Fibroblast of lung (primary cell): ENCODE measurements around the gene COG8.

Experiments
- EZH2 ChIP-seq: IDR thresholded peaks from 2 replicates; pipeline ENCODE4 v1.5.1; 2012; ENCODE audit warnings: low read length, control low read depth, mild to moderate bottlenecking; ENCODE audit errors: missing control alignments
- TF ChIP-seq, protein P1 (sequence below), 2 donors: IDR thresholded peaks in 1 of 2; conservative IDR thresholded peaks in 1 of 2; 1 replicate in 1 of 2; 2 replicates in 1 of 2; pipeline ENCODE4 v1.5.1; 2011 to 2012; ENCODE audit warnings: low read length in 2 of 2, control low read depth in 1 of 2, inconsistent platforms in 1 of 2, low read depth in 1 of 2, mild to moderate bottlenecking in 1 of 2

DNA sequence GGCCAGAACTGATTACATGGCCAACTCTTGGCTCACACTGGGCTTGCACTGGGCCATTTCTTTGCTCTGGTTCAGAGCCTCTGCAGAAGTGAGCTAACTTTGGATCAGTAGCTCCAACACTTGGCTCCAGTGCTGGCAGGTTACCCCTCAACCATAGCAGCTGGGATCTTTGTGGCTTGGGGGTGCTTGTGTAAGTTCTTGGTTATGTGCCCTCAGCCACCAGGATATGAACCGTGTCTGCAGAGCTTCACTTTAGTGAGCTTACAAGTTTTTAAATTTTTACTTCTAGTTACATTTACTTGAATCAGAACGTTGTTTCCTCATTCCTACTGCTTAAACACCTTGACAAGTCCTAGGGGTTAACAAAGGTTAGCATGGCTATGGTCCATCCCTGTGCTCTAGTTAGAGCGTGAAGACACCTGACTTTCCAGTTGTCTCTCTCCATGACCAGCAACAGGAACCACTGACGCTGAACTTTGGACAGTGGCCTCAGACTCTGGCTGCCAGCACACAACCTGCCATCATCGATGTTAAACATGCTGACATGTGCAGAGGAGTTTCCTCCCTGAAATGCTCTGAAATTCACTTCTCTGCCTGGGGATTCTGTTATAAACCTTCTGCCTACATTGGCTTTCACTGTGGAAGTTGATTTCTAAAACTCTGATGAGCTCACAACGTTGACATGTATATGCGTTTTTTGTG, 13.0 kb downstream of the COG8 start:
- TF ChIP-seq, protein P1, sequence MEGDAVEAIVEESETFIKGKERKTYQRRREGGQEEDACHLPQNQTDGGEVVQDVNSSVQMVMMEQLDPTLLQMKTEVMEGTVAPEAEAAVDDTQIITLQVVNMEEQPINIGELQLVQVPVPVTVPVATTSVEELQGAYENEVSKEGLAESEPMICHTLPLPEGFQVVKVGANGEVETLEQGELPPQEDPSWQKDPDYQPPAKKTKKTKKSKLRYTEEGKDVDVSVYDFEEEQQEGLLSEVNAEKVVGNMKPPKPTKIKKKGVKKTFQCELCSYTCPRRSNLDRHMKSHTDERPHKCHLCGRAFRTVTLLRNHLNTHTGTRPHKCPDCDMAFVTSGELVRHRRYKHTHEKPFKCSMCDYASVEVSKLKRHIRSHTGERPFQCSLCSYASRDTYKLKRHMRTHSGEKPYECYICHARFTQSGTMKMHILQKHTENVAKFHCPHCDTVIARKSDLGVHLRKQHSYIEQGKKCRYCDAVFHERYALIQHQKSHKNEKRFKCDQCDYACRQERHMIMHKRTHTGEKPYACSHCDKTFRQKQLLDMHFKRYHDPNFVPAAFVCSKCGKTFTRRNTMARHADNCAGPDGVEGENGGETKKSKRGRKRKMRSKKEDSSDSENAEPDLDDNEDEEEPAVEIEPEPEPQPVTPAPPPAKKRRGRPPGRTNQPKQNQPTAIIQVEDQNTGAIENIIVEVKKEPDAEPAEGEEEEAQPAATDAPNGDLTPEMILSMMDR (conservative IDR thresholded peaks at IDR 0.05 in 1 of 2, IDR thresholded peaks at IDR 0.05 in 1 of 2; ENCODE audit: low read depth in 1 of 2, low read length in 2 of 2) = no peak
- no peak for TF ChIP-seq EZH2
